ENCODE results near the gene JARID2. TPM values are rescaled to one million over a fixed set of nuclear protein-coding genes. Genes with fewer than 3 reads are reported as not detected.
A peak's percentile ranks its signal among the peaks of the same experiment; 100 is the strongest.
"Not testable (repeated sequence)": the region's sequence is repeated elsewhere in the genome, so short reads cannot be mapped to it uniquely, and the experiment has no call there.

JARID2 gene
- total RNA-seq, 1 experiment from 2014 or later = 180 TPM

DNA sequence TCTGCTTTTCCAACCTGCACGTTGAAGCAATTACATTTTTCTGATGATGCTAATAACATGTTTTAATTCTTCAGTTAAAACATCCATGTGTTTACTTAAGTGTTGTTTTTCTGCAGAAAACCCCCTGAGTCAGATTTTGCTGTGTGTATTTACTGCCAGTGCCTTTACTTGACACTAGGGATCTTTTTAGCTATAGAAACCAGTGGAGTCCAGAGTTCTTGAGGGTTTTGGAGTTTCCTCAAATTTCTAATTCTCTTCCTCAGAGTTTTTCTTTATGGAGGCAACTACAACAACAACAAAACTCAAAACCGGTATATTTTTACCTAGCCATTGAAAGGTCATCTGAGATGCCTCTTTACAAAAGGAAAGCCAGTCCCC, 168.4 kb downstream of the JARID2 start (continued):
- TF ChIP-seq TEAD4 (CRISPR knock-in tag; IDR thresholded peaks at IDR 0.05) = no peak

DNA sequence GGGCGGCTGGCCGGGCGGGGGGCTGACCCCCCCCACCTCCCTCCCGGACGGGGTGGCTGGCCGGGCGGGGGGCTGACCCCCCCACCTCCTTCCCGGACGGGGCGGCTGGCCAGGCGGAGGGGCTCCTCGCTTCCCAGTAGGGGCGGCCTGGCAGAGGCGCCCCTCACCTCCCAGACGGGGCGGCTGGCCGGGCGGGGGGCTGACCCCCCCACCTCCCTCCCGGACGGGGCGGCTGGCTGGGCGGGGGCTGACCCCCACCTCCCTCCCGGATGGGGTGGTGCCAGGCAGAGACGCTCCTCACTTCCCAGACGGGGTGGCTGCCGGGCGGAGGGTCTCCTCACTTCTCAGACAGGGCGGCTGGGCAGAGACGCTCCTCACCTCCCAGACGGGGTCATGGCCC, 169.8 kb downstream of the JARID2 start:
- POLR2A ChIA-PET; ATAC-seq; DNase-seq (ENCODE audit: low spot score); CTCF ChIA-PET; H3K9me3 Mint-ChIP-seq; H3K27me3 Mint-ChIP-seq (ENCODE audit: low read depth); H3K4me3 Mint-ChIP-seq; H3K27ac Mint-ChIP-seq: not testable (repeated sequence)
- peaks cover 69% of the 10 kb centered on the region for H3K4me1 Mint-ChIP-seq
- peaks cover 71% of the 10 kb centered on the region for H3K36me3 Mint-ChIP-seq

DNA sequence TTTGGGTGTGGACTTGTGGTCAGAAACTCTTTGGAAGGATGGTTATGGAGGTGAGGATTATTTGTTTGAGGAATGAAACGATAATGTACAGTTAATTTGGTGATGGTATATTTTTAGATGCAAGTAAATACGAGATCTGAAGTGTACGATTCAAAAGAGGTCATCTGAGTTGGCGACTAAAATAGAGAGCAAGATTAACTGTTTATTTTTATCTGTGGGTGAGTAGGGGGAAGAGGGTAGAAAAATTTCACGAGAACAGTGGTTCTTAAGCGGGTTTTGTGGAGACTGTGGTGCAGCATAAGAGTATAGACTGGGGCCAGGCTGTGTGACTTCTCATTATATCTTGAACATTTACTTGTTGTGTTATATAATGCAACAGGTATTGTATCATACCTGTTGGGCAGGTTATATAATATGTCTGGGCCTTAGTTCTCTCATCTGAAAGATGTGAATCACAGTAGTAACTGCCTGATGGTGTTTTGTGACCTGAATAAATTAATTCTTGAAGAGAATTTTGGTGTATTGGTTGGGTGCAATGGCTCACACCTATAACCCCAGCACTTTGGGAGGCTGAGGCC, 171.2 kb downstream of the JARID2 start:
- Mint-ChIP-seq H3K27ac (peak overlapping the region; percentile 17), H3K9me3 (peaks cover 8% of the 10 kb centered on the region), H3K36me3 (peaks cover 57% of the 10 kb centered on the region), H3K4me3 (no peak overlapping the region), H3K4me1 (peaks cover 69% of the 10 kb centered on the region), H3K27me3 (ENCODE audit: low read depth) (no peaks in the 10 kb centered on the region)
- DNase-seq (ENCODE audit: low spot score) (no peak), ATAC-seq (no peak)
- CTCF ChIA-PET = no interaction called here
- POLR2A ChIA-PET = no interaction called here
- TF ChIP-seq, protein P1, sequence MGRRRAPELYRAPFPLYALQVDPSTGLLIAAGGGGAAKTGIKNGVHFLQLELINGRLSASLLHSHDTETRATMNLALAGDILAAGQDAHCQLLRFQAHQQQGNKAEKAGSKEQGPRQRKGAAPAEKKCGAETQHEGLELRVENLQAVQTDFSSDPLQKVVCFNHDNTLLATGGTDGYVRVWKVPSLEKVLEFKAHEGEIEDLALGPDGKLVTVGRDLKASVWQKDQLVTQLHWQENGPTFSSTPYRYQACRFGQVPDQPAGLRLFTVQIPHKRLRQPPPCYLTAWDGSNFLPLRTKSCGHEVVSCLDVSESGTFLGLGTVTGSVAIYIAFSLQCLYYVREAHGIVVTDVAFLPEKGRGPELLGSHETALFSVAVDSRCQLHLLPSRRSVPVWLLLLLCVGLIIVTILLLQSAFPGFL (CRISPR knock-in tag; IDR thresholded peaks at IDR 0.05; ENCODE audit: borderline replicate concordance) = no peak
- TF ChIP-seq ZBTB21 (CRISPR knock-in tag; IDR thresholded peaks at IDR 0.05; ENCODE audit: borderline replicate concordance) (no peak), NFYB (CRISPR knock-in tag; conservative IDR thresholded peaks at IDR 0.05; ENCODE audit: low read depth) (no peak), NFE2L1 (CRISPR knock-in tag; IDR thresholded peaks at IDR 0.05) (no peak), FOXP1 (CRISPR knock-in tag; IDR thresholded peaks at IDR 0.05; ENCODE audit: borderline replicate concordance) (no peak), SOX15 (CRISPR knock-in tag; IDR thresholded peaks at IDR 0.05) (no peak)
- TF ChIP-seq, protein P2, sequence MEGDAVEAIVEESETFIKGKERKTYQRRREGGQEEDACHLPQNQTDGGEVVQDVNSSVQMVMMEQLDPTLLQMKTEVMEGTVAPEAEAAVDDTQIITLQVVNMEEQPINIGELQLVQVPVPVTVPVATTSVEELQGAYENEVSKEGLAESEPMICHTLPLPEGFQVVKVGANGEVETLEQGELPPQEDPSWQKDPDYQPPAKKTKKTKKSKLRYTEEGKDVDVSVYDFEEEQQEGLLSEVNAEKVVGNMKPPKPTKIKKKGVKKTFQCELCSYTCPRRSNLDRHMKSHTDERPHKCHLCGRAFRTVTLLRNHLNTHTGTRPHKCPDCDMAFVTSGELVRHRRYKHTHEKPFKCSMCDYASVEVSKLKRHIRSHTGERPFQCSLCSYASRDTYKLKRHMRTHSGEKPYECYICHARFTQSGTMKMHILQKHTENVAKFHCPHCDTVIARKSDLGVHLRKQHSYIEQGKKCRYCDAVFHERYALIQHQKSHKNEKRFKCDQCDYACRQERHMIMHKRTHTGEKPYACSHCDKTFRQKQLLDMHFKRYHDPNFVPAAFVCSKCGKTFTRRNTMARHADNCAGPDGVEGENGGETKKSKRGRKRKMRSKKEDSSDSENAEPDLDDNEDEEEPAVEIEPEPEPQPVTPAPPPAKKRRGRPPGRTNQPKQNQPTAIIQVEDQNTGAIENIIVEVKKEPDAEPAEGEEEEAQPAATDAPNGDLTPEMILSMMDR (IDR thresholded peaks at IDR 0.05) = no peak
- TF ChIP-seq, protein P3, sequence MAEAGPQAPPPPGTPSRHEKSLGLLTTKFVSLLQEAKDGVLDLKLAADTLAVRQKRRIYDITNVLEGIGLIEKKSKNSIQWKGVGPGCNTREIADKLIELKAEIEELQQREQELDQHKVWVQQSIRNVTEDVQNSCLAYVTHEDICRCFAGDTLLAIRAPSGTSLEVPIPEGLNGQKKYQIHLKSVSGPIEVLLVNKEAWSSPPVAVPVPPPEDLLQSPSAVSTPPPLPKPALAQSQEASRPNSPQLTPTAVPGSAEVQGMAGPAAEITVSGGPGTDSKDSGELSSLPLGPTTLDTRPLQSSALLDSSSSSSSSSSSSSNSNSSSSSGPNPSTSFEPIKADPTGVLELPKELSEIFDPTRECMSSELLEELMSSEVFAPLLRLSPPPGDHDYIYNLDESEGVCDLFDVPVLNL (CRISPR knock-in tag; IDR thresholded peaks at IDR 0.05; ENCODE audit: borderline replicate concordance, low read depth) = no peak
- TF ChIP-seq, protein P4, sequence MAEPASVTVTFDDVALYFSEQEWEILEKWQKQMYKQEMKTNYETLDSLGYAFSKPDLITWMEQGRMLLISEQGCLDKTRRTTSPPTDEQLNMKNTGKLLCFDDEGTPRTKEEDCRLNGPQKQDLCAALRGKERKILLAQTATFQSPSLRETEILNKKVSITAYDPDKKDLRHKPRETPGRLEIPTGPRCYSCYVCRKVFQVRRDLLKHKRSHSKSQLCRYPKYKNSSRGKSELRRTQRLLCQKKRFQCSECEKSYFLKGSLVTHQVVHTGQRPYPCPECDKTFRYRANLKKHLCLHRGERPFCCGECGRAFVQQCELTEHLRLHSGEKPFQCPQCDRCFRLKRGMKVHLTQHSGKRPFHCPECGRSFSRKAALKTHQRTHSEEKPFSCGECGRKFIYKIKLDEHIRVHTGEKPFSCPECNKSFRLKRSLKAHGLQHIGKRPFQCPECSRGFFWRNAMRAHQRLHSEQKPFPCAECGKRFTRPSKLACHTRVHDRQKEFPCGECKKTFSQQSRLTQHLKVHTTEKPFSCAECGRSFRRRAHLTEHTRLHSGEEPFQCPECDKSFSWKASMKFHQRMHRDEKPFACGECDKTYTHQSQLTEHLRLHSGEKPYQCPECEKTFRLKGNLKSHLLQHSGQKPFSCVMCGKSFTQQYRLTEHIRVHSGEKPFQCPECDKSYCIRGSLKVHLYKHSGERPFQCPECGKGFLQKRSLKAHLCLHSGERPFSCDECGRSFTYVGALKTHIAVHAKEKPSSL (CRISPR knock-in tag; conservative IDR thresholded peaks at IDR 0.05) = no peak
- TF ChIP-seq, protein P5, sequence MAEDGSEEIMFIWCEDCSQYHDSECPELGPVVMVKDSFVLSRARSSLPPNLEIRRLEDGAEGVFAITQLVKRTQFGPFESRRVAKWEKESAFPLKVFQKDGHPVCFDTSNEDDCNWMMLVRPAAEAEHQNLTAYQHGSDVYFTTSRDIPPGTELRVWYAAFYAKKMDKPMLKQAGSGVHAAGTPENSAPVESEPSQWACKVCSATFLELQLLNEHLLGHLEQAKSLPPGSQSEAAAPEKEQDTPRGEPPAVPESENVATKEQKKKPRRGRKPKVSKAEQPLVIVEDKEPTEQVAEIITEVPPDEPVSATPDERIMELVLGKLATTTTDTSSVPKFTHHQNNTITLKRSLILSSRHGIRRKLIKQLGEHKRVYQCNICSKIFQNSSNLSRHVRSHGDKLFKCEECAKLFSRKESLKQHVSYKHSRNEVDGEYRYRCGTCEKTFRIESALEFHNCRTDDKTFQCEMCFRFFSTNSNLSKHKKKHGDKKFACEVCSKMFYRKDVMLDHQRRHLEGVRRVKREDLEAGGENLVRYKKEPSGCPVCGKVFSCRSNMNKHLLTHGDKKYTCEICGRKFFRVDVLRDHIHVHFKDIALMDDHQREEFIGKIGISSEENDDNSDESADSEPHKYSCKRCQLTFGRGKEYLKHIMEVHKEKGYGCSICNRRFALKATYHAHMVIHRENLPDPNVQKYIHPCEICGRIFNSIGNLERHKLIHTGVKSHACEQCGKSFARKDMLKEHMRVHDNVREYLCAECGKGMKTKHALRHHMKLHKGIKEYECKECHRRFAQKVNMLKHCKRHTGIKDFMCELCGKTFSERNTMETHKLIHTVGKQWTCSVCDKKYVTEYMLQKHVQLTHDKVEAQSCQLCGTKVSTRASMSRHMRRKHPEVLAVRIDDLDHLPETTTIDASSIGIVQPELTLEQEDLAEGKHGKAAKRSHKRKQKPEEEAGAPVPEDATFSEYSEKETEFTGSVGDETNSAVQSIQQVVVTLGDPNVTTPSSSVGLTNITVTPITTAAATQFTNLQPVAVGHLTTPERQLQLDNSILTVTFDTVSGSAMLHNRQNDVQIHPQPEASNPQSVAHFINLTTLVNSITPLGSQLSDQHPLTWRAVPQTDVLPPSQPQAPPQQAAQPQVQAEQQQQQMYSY (CRISPR knock-in tag; IDR thresholded peaks at IDR 0.05) = no peak

Data from WTC11 (cell line).